Mesothelial cell of epicardium (in vitro differentiated cells): ENCODE data around the gene CRAMP1. TPM values are rescaled to one million over a fixed set of nuclear protein-coding genes. Genes with fewer than 3 reads are reported as not detected.
"Not testable (repeated sequence)": the region's sequence is repeated elsewhere in the genome, so short reads cannot be mapped to it uniquely, and the experiment has no call there.

Source experiments
- DNase-seq, 2 experiments: peaks; one replicate each; pipeline ENCODE4 v3.0.0; 2021; ENCODE audit warnings: low spot score in 2 of 2; ENCODE audit not compliant: unreplicated experiment in 2 of 2
- H3K27ac Mint-ChIP-seq: 2 replicates; pipeline ENCODE4 v1.8.0; 2021; ENCODE audit warnings: mixed read lengths
- H3K27me3 Mint-ChIP-seq: 2 replicates; pipeline ENCODE4 v1.8.0; 2021; ENCODE audit warnings: low read depth, mixed read lengths
- H3K36me3 Mint-ChIP-seq: 2 replicates; pipeline ENCODE4 v1.8.0; 2021; ENCODE audit warnings: mixed read lengths
- H3K4me1 Mint-ChIP-seq: 2 replicates; pipeline ENCODE4 v1.8.0; 2021; ENCODE audit warnings: mixed read lengths
- H3K4me3 Mint-ChIP-seq: 2 replicates; pipeline ENCODE4 v1.8.0; 2021; ENCODE audit warnings: mild to moderate bottlenecking, moderate library complexity, mixed read lengths
- H3K9me3 Mint-ChIP-seq: 2 replicates; pipeline ENCODE4 v1.8.0; 2021; ENCODE audit warnings: mixed read lengths
- total RNA-seq: library from RNA; stranded (reverse); gene quantifications from 3 replicates; pipeline ENCODE4 v1.2.1, GENCODE V29; 2021
- TF ChIP-seq, protein P1 (sequence below): fragments of 200-600 bp; sonication (generic); IDR thresholded peaks from one replicate; pipeline ENCODE4 v1.5.0; 2021; ENCODE audit warnings: antibody characterized with exemption; ENCODE audit not compliant: unreplicated experiment

The CRAMP1 gene
- total RNA-seq, 1 donor from 2014 or later, result 44.8 TPM

DNA sequence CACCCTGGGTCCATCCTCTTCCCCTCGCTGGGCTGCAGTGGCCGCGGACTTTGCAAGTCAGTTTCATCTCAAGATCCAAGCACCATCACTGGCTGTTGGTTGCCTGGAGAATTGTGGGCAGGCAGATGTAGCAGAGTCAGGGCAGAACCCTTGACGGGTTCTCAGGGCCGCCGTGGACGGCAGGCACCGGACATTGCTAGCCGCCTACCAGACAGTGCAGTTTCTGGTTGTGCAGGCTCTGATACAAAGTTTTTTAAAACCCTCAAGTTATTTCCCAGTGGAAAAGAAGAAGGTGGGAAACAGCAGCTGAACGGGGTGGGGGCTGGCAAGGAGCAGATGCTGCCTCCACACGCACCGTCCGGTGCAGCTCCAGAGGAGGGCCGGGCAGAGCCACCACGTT is 97.2 kb downstream of the CRAMP1 start:
- TF ChIP-seq, protein P1, sequence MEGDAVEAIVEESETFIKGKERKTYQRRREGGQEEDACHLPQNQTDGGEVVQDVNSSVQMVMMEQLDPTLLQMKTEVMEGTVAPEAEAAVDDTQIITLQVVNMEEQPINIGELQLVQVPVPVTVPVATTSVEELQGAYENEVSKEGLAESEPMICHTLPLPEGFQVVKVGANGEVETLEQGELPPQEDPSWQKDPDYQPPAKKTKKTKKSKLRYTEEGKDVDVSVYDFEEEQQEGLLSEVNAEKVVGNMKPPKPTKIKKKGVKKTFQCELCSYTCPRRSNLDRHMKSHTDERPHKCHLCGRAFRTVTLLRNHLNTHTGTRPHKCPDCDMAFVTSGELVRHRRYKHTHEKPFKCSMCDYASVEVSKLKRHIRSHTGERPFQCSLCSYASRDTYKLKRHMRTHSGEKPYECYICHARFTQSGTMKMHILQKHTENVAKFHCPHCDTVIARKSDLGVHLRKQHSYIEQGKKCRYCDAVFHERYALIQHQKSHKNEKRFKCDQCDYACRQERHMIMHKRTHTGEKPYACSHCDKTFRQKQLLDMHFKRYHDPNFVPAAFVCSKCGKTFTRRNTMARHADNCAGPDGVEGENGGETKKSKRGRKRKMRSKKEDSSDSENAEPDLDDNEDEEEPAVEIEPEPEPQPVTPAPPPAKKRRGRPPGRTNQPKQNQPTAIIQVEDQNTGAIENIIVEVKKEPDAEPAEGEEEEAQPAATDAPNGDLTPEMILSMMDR, result no peak
- no peak overlapping the region for H3K4me3 Mint-ChIP-seq
- H3K27ac Mint-ChIP-seq, result no peak overlapping the region
- H3K4me1 Mint-ChIP-seq, result peaks cover 11% of the 10 kb centered on the region
- H3K9me3 Mint-ChIP-seq, result no peaks in the 10 kb centered on the region
- H3K36me3 Mint-ChIP-seq, result no peaks in the 10 kb centered on the region
- no peaks in the 10 kb centered on the region for H3K27me3 Mint-ChIP-seq
- DNase-seq, result no peak

DNA sequence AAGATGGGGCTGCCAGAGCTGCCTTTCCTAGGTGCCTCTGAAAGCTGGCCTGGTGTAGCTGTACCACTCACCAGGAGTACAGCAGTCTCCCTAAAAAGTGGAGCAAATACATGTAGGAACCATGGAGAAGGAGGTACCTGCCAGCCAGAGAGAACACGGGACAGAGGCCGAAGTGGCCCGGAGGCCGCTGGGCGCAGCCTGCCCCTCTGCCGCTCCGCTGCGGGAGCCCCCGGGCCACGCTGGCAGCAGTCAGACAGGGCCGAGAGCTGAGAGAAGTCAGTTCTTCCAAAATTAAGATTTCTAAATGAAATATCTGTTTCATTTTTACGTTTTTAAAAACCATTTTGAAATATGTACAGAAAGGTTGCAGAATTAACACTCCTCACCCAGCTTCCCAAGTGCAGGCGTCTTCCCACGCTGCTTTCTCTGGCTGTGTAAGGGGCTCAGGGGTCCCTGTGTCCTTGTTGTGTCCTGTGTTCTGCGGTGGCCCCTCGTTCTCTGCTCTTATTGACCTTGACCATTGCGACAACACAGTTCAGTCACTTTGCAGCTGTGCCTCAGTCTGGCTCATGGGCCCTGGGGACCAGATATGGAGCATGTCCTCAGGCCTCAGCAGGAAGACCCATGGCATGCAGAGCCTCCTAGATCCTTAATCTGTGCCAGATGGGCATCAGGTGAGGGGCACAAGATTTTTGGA is 98.8 kb downstream of the CRAMP1 start:
- H3K27me3 Mint-ChIP-seq, result no peaks in the 10 kb centered on the region
- TF ChIP-seq, protein P1, result no peak
- peaks cover 4% of the 10 kb centered on the region for H3K36me3 Mint-ChIP-seq
- peaks cover 11% of the 10 kb centered on the region for H3K4me1 Mint-ChIP-seq
- no peaks in the 10 kb centered on the region for H3K9me3 Mint-ChIP-seq
- H3K27ac Mint-ChIP-seq, result no peak overlapping the region
- no peak for DNase-seq
- H3K4me3 Mint-ChIP-seq, result no peak overlapping the region

DNA sequence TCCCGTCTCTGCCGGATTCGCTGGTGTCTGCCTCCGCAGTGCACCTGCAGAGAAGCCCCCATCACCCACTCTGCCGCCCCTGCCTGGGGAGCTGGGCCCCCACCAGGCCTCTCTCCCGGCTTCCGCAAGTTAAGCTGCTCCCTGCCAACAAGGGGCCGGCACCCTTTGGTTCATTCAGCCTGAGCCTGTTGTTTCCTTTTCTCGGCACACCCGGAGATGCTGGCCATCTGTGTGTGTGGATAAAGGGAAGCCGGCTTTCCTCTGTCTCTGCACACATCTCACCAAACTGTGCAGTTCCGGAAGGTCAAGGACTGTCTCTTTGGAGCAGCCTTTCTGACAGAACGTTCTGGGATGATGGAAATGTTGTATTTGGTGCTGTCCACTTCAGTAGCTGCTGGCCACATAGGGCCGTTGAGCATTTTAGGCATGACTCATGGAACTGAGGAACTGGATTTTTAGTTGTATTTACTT is 100.7 kb downstream of the CRAMP1 start:
- peaks cover 4% of the 10 kb centered on the region for H3K36me3 Mint-ChIP-seq
- H3K27me3 Mint-ChIP-seq, result no peaks in the 10 kb centered on the region
- no peak overlapping the region for H3K27ac Mint-ChIP-seq
- H3K4me1 Mint-ChIP-seq, result peaks cover 2% of the 10 kb centered on the region
- no peaks in the 10 kb centered on the region for H3K9me3 Mint-ChIP-seq
- no peak overlapping the region for H3K4me3 Mint-ChIP-seq
- TF ChIP-seq, protein P1, result no peak
- DNase-seq, result no peak

DNA sequence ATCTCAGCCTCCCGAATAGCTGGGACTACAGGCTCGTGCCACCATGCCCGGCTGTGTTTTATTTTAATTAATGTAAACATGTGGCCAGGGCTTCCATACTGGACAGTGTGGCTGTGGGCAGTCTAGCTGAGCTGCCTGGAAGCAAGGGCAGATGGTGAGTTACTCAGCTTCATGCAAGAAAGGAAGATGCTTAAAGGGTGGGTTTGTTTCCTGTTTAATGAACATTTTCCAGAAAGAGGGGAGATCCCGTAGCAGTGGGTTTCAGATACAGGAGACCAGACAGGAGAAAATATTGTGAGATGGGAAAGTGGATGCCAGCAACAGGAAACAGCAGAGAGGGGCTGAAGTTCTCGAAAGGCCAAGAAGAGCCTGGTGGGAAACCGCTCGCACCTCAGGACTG is 101.2 kb downstream of the CRAMP1 start:
- Mint-ChIP-seq H3K36me3 (peaks cover 4% of the 10 kb centered on the region), H3K9me3 (no peaks in the 10 kb centered on the region), H3K27me3 (no peaks in the 10 kb centered on the region), H3K27ac (no peak overlapping the region), H3K4me1 (no peaks in the 10 kb centered on the region), H3K4me3 (no peak overlapping the region)
- TF ChIP-seq, protein P1, result no peak
- DNase-seq, result no peak

DNA sequence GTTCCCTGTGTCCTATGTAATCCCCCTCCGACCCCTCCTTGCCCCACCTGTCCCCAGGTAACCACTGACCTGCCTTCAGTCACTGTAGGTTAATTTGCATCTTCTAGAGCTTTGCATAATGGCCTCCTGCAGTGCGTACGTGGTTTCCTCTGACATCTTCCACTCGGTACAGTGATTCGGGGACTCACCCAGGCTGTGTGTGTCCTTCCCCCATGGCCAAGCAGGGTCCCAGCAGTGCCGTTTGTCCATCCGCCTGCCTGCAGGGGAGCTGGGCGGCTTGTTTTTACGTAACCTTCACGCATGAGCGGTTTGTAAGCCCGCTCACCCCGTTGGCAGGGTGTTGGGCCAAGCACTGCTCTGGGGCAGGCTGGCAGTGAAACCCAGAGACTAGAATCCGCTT is 101.8 kb downstream of the CRAMP1 start:
- Mint-ChIP-seq H3K9me3 (no peaks in the 10 kb centered on the region), H3K4me1 (no peaks in the 10 kb centered on the region), H3K4me3 (no peak overlapping the region), H3K27ac (no peak overlapping the region), H3K27me3 (no peaks in the 10 kb centered on the region), H3K36me3 (peaks cover 7% of the 10 kb centered on the region)
- no peak for DNase-seq
- TF ChIP-seq, protein P1, result no peak

DNA sequence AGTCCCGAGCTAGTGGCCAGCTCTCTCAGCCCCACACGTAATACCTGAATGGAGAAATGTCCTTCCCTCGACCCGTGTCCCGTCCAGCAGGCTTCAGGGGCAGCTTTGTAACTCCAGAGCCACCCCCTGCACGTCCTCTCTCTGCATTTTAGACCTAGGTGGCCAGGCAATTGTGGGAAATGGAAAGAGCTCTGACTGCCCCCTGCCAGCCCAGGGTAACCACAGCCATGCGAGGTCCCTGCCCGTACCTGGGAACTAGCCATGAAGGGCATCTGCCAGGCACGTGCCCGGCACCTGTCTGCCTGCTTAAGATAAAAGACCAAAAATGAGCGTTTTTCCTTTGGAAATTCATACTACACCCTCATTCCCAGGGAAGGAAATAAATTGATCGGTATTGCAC is 103.1 kb downstream of the CRAMP1 start:
- Mint-ChIP-seq H3K4me1 (no peaks in the 10 kb centered on the region), H3K27me3 (no peaks in the 10 kb centered on the region), H3K9me3 (no peaks in the 10 kb centered on the region)

DNA sequence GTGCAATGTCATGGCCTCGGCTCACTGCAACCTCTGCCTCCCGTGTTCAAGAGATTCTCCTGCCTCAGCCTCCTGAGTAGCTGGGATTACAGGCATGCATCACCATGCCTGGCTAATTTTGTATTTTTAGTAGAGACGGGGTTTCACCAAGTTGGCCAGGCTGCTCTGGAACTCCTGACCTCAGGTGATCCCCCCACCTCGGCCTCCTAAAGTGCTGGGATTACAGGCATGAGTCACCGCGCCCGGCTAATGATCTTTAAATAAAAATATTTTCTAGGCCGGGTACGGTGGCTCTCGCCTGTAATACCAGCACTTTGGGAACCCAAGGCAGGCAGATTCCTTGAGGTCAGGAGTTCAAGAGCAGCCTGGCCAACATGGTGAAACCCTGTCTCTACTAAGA is 106.1 kb downstream of the CRAMP1 start:
- H3K4me1 Mint-ChIP-seq, H3K27me3 Mint-ChIP-seq, H3K4me3 Mint-ChIP-seq, H3K9me3 Mint-ChIP-seq, DNase-seq, H3K27ac Mint-ChIP-seq, H3K36me3 Mint-ChIP-seq: not testable (repeated sequence)

More for the DNA sequence above, 103.1 kb downstream of the CRAMP1 start:
- H3K4me3 Mint-ChIP-seq, result no peak overlapping the region
- TF ChIP-seq, protein P1, result no peak
- no peak for DNase-seq
- peaks cover 7% of the 10 kb centered on the region for H3K36me3 Mint-ChIP-seq
- no peak overlapping the region for H3K27ac Mint-ChIP-seq

DNA sequence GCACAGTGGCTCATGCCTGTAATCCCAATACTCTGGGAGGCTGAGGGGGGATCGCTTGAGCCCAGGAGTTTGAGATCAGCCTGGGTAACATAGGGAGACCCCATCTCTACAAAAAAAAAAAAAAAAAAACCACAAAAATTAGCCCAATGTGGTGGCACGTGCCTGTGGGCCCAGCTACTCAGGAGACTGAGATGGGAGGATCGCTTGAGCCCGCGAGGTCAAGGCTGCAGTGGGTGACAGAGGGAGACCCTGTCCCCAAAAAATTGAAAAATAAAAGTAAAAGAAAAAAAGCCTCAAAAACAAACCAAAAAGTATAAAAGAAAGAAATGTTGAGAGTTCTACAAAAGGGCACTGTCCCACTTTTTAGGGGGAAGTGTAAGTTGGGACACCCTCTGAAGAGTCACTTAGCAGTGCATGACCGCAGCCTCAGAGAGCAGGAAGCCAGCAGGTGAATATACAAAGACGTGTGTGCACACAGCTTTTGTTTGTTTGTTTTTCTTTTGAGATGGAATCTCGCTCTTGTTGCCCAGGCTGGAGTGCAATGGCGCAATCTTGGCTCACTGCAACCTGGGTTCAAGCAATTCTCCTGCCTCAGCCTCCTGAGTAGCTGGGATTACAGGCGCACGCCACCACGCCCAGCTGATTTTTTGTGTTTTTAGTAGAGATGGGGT is 107.5 kb downstream of the CRAMP1 start:
- H3K9me3 Mint-ChIP-seq, H3K27ac Mint-ChIP-seq, H3K36me3 Mint-ChIP-seq, H3K4me3 Mint-ChIP-seq, DNase-seq, H3K4me1 Mint-ChIP-seq, H3K27me3 Mint-ChIP-seq: not testable (repeated sequence)
